MM.1S (cell line): Measurements from ENCODE around the gene CALD1.

Experiments used
- DNase-seq: peaks from one replicate; pipeline ENCODE4 v3.0.0-alpha.2; 2015
- H2AFZ ChIP-seq: fragments of 300-600 bp; sonication (generic); 2 replicates; pipeline ENCODE4 v1.6.0; 2016; ENCODE audit warnings: antibody characterized with exemption, low read length
- H3F3A ChIP-seq: fragments of 300-600 bp; sonication (generic); 2 replicates; pipeline ENCODE4 v1.6.1; 2016; ENCODE audit warnings: mild to moderate bottlenecking, antibody characterized with exemption, low read length, moderate library complexity, mixed read lengths; ENCODE audit not compliant: insufficient read depth
- H3K27ac ChIP-seq: fragments of 300-600 bp; sonication (generic); 2 replicates; pipeline ENCODE4 v1.5.1; 2016; ENCODE audit warnings: mild to moderate bottlenecking, low read length
- H3K27me3 ChIP-seq: fragments of 300-600 bp; sonication (generic); replicated peaks from 2 replicates; pipeline ENCODE4 v1.6.0; 2016; ENCODE audit warnings: low read length; ENCODE audit not compliant: insufficient read depth
- H3K36me3 ChIP-seq: fragments of 300-600 bp; sonication (generic); replicated peaks from 2 replicates; pipeline ENCODE4 v1.6.1; 2016; ENCODE audit warnings: mild to moderate bottlenecking, low read length, mixed read lengths; ENCODE audit not compliant: insufficient read depth
- H3K4me1 ChIP-seq: fragments of 300-600 bp; sonication (generic); 2 replicates; pipeline ENCODE4 v1.6.1; 2016; ENCODE audit warnings: low read length, mixed read lengths
- H3K4me2 ChIP-seq: fragments of 300-600 bp; sonication (generic); 2 replicates; pipeline ENCODE4 v1.6.0; 2016; ENCODE audit warnings: low read depth, low read length
- H3K4me3 ChIP-seq: fragments of 300-600 bp; sonication (generic); 2 replicates; pipeline ENCODE4 v1.5.1; 2016; ENCODE audit warnings: low read length, mixed read lengths
- H3K79me2 ChIP-seq: fragments of 300-600 bp; sonication (generic); 2 replicates; pipeline ENCODE4 v1.6.1; 2016; ENCODE audit warnings: mixed run types, low read length, mixed read lengths
- H3K9ac ChIP-seq: fragments of 300-600 bp; sonication (generic); 2 replicates; pipeline ENCODE4 v1.6.1; 2016; ENCODE audit warnings: low read length, mixed read lengths
- H3K9me2 ChIP-seq: fragments of 300-600 bp; sonication (generic); replicated peaks from 2 replicates; pipeline ENCODE4 v1.6.1; 2016; ENCODE audit warnings: mild to moderate bottlenecking, low read length, mixed read lengths; ENCODE audit not compliant: insufficient read depth
- H3K9me3 ChIP-seq: fragments of 300-600 bp; sonication (generic); replicated peaks from 2 replicates; pipeline ENCODE4 v1.6.1; 2016; ENCODE audit warnings: mild to moderate bottlenecking, low read length, mixed read lengths; ENCODE audit not compliant: insufficient read depth
- H4K20me1 ChIP-seq: fragments of 300-600 bp; sonication (generic); 2 replicates; pipeline ENCODE4 v1.6.1; 2016; ENCODE audit warnings: mild to moderate bottlenecking, low read length, moderate library complexity, mixed read lengths; ENCODE audit not compliant: insufficient read depth
- EZH2 ChIP-seq: fragments of 300-600 bp; sonication (generic); optimal IDR thresholded peaks from 2 replicates; pipeline ENCODE3; 2017; ENCODE audit warnings: low read depth, mild to moderate bottlenecking, antibody characterized with exemption, low read length, mixed read lengths
- EZH2phosphoT487 ChIP-seq: fragments of 300-600 bp; sonication (generic); IDR thresholded peaks from 2 replicates; pipeline ENCODE4 v1.6.1; 2018; ENCODE audit warnings: antibody characterized with exemption, low read length
- TF ChIP-seq, protein P1 (sequence below): fragments of 300-600 bp; sonication (generic); IDR thresholded peaks from 2 replicates; pipeline ENCODE4 v1.5.1; 2016; ENCODE audit warnings: antibody characterized with exemption, low read length, mixed read lengths

The CALD1 gene

DNA sequence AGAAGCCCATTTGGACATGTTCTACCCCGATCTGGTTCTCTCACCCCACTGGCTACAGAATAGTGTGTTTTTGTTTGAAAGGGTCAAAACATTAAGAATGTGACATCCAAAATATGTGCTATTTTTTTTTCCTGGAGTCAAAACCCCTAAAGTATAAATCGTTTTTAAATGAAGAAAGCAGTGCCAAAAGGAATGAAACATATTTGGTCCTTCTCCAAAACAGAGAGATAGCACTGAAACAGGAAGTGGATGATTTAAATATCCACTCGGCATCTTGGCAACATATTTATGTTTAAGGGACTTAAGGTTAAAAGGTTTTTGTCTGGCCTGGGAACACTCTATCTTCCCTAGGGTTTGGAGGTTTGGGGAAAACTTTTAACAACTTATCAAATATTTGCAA, 32.3 kb downstream of the CALD1 start:
- H3F3A ChIP-seq, result no peaks in the 10 kb centered on the region
- no peaks in the 10 kb centered on the region for H3K9me3 ChIP-seq
- H2AFZ ChIP-seq, result no peak overlapping the region
- H3K4me3 ChIP-seq, result no peak overlapping the region
- H3K9me2 ChIP-seq, result no peaks in the 10 kb centered on the region
- no peaks in the 10 kb centered on the region for H3K4me1 ChIP-seq
- no peak overlapping the region for H3K9ac ChIP-seq
- TF ChIP-seq EZH2 (no peak), EZH2phosphoT487 (no peak)
- TF ChIP-seq, protein P1, sequence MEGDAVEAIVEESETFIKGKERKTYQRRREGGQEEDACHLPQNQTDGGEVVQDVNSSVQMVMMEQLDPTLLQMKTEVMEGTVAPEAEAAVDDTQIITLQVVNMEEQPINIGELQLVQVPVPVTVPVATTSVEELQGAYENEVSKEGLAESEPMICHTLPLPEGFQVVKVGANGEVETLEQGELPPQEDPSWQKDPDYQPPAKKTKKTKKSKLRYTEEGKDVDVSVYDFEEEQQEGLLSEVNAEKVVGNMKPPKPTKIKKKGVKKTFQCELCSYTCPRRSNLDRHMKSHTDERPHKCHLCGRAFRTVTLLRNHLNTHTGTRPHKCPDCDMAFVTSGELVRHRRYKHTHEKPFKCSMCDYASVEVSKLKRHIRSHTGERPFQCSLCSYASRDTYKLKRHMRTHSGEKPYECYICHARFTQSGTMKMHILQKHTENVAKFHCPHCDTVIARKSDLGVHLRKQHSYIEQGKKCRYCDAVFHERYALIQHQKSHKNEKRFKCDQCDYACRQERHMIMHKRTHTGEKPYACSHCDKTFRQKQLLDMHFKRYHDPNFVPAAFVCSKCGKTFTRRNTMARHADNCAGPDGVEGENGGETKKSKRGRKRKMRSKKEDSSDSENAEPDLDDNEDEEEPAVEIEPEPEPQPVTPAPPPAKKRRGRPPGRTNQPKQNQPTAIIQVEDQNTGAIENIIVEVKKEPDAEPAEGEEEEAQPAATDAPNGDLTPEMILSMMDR, result no peak
- no peak overlapping the region for H3K27ac ChIP-seq
- H3K27me3 ChIP-seq, result no peaks in the 10 kb centered on the region
- DNase-seq, result no peak
- H3K4me2 ChIP-seq, result no peak overlapping the region
- no peaks in the 10 kb centered on the region for H4K20me1 ChIP-seq
- no peaks in the 10 kb centered on the region for H3K36me3 ChIP-seq
- H3K79me2 ChIP-seq, result no peaks in the 10 kb centered on the region

DNA sequence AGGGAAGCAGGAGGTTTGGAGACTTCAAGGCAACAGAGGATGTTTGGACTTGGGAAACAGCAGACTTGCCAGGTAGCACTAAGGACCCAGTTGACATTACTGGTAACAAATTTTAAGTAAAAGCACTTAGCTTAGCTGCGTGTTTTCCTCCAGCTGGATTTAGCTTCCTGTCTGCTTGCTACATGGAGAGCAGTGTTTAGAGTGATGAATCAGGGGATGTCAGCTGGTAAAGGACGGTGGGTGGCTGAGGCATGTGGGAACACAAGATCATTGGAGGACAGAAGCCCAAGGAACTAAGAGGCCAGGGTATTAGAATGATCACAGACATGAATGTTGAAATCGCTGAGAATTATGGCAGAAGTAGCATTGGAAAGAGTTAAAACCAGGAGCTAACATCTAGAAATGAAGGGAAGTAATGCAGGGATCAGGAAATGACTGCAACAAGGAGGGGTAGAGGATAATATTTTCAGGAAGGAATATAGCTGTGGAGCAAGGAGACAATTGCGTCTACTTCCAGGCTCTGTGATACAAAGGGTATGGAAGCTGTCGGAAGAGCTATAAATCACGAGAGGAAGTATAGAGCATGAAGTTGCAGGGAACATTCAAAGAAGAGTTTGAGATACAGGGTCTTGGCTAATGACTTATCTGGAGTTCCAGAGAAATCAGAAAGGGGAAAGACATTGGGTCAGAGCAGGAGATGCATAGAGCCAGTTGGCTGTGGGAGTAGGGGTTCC, 34.4 kb downstream of the CALD1 start:
- no peaks in the 10 kb centered on the region for H3K27me3 ChIP-seq
- no peak for TF ChIP-seq EZH2
- TF ChIP-seq, protein P1, result no peak
- no peak for TF ChIP-seq EZH2phosphoT487
- no peaks in the 10 kb centered on the region for H3K9me2 ChIP-seq
- no peak overlapping the region for H3K4me2 ChIP-seq
- H3K9me3 ChIP-seq, result no peaks in the 10 kb centered on the region
- no peak overlapping the region for H2AFZ ChIP-seq
- H3K36me3 ChIP-seq, result no peaks in the 10 kb centered on the region
- H4K20me1 ChIP-seq, result no peaks in the 10 kb centered on the region
- no peak overlapping the region for H3K4me3 ChIP-seq
- H3F3A ChIP-seq, result no peaks in the 10 kb centered on the region
- no peaks in the 10 kb centered on the region for H3K79me2 ChIP-seq
- H3K9ac ChIP-seq, result no peak overlapping the region
- H3K4me1 ChIP-seq, result no peaks in the 10 kb centered on the region
- H3K27ac ChIP-seq, result no peak overlapping the region
- DNase-seq, result no peak

DNA sequence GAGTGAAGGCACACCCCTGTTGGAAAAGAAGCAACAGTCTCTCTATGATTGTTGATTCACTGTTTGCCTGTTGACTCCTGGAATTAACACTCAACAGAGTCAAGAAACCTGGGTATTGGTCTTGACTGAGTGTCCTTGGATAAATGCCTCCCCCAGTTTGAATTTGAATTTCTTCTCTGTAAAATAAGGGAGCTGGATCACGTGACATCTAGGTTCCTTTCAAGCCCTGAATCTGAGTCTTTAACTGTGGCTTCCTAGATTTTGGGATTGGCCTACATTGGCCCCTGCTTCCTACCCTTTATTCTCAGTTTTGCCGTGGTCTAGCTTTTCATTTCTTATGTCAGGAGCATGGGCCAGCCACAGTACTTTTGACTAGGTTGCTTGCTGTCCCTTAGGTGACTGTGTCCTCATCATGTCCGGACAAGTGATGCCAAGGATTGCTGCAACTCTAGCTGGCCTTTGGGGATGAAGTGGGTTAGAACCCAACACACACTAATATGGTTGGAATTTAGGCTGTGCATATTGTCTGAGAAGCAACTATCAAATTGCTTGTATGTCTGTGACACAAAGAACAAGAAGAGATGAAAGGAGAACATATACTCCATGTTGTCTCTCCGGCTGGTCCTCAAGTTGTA, 35.4 kb downstream of the CALD1 start:
- TF ChIP-seq EZH2 (no peak), EZH2phosphoT487 (no peak)
- TF ChIP-seq, protein P1, result no peak
- Histone ChIP-seq H3K9me3 (no peaks in the 10 kb centered on the region), H3K9me2 (no peaks in the 10 kb centered on the region), H4K20me1 (no peaks in the 10 kb centered on the region), H3K4me3 (no peak overlapping the region), H3K27me3 (no peaks in the 10 kb centered on the region), H2AFZ (no peak overlapping the region), H3K4me2 (no peak overlapping the region), H3K27ac (no peak overlapping the region), H3F3A (no peaks in the 10 kb centered on the region), H3K4me1 (no peaks in the 10 kb centered on the region), H3K9ac (no peak overlapping the region), H3K79me2 (no peaks in the 10 kb centered on the region), H3K36me3 (no peaks in the 10 kb centered on the region)
- DNase-seq, result no peak
